ENCODE data around the gene TMTC1.
"Not testable (repeated sequence)": the region's sequence is repeated elsewhere in the genome, so short reads cannot be mapped to it uniquely, and the experiment has no call there.

Gene TMTC1

DNA sequence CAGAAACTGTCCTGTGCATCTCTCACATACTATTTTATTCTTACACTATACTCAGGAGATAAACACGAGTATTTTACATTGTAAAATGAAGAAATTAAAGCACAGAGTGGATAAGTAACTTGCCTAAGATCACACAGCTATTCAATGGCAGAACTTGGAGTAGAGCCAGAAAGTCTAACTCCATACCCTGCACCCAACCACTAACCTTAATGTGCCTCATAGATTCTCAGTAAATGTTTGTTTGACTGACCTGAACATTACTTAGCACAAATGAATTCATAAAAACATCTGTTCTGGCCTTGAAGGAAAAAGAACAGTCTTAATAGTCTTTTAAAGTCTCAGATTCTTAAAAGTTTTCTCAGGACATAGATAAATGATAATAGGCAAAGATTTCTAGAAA is 202.8 kb downstream of the TMTC1 start:
- in situ Hi-C loops (cut with MboI; ENCODE audit: low sequenced_read_pairs), result no loop called here

DNA sequence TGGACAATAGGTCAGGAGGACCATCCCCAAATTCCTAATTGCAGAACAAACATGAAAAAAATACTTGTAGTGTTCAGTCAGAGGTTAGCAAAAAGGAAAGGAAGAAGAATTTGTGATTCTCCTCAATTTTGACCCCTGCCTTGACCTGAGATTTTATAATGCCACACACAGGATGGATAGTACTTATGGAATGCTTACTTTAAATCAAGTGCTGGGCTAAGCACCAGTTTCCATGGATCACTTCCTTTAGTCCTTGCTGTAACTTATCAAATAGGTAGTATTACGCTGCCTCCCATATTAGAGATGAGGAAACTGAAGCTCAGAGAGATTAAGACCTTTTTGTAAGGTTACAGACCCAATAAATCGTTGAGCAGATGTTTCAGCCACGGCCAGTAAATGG is 205.0 kb downstream of the TMTC1 start:
- in situ Hi-C loops (cut with MboI; ENCODE audit: low sequenced_read_pairs), result no loop called here

DNA sequence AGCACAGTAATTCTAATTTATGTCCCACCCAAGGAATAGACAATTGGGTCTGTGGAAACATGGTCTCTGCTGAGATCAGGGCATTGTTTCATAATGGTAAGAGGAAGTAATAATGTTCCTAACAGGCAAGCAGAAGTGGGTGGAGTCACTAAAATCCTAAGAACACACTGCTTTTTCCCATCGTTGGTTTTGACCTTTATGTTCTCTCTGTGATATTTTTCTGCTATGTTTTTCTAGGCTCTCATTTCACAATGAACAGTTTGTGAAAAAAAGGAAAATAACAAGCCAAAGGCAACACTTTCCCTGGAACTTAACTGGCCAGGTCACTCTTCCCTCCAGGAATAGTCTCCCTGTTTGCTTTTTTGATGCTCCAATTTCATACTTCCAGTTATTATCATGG is 205.7 kb downstream of the TMTC1 start:
- in situ Hi-C loops (cut with MboI; ENCODE audit: low sequenced_read_pairs), result no loop called here

DNA sequence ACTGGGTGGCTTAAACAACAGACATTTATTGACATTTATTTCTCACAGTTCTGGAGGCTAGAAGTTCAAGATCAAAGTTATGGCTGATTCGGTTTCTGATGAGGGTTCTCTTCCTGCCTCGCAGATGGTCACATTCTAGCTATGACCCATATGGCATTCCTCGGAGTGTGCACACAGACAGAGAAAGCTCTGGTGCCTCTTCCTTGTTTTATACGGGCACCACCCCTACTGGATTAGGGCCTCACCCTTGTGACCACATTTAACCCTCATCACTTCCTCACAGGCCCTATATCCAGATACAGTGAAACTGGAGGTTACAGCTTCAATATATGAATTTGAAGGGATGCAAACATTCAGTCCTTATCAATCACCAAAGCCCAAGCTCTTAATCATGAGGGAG is 209.2 kb downstream of the TMTC1 start:
- in situ Hi-C loops (cut with MboI; ENCODE audit: low sequenced_read_pairs), result no loop called here

DNA sequence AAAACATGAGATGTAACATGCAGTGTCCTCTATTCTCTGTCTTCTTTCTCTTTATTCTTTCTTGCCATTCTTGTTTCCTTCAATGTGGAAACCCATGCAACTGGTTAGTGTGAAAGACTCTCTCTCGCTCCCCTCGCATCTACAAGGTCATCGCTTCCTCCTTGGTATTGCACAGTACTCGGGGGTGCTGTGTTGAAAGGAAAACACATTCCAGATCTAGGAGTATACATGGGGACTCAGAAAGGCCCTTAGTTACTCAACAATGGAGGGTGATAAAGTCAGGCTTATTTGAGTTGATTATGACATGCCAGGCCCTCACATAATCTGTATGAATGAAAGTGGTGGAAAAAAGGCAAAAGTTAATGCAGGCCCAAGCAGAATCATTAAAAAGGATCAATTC is 210.8 kb downstream of the TMTC1 start:
- in situ Hi-C loops (cut with MboI; ENCODE audit: low sequenced_read_pairs), result no loop called here

DNA sequence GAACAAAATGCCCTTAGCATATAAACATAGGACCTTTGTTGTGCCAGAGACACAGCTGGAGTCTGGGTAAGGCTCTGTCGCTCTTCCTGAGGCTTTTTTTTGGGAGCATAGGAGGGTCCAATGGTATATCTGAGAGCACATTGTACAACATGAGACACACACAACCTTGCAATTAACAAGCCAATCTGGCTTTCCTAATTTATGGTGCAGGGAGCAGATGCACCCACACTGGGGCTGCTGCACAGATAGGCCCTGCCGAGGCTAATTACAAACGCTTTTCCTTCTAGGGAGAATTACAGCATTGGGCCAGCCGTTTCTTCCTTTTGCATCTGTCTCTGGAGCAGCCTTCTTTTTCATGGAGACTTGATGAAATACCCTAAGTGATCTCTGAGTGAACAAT is 211.3 kb downstream of the TMTC1 start:
- in situ Hi-C loops (cut with MboI; ENCODE audit: low sequenced_read_pairs), result no loop called here

DNA sequence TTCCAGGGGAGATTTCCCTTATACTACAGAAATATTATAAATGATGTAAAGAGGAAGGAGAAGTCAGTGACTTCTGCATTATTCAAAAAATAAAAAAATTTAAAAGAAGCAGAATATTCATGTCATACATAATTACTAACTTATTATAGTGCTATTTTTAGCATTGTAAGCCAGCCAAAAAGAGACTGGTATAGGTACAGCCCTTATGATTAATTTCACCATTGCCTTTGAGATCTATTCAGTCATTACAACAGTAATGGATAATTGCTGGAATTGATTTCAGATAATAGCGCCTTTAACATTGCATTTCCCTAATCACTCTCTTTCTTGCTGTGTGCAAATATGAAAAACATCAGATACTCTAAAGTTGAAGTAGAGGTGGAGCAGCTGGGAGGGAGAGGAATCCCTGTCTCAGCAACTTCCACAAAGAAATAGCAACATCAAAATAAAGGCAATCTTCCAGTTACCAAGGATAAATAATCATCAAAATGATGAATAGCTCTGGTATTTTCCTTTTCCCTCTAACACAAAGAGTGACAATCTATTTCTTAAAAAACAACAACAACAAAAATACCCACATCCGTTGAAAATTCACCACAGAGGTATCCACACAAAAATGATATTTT is 214.5 kb downstream of the TMTC1 start:
- in situ Hi-C loops (cut with MboI; ENCODE audit: low sequenced_read_pairs), result no loop called here

DNA sequence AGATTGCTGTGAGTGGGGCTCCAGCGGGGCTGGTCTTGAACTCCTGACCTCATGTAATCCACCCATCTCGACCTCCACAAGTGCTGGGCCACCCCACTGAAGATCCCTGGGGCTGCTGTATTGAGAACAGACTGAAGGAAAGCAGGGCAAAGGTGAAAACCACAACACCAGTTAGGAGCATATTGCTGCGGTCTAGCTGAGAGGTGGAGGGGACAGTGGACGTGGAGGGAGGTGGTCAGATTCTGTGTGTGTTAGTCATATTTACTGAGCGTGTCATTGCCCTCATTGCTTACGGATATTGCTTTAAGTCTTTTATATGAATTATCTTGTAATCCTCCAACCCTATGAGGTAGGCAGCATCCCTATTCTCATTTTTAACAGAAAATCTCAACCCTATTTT is 217.3 kb downstream of the TMTC1 start:
- in situ Hi-C loops (cut with MboI; ENCODE audit: low sequenced_read_pairs), result no loop called here

DNA sequence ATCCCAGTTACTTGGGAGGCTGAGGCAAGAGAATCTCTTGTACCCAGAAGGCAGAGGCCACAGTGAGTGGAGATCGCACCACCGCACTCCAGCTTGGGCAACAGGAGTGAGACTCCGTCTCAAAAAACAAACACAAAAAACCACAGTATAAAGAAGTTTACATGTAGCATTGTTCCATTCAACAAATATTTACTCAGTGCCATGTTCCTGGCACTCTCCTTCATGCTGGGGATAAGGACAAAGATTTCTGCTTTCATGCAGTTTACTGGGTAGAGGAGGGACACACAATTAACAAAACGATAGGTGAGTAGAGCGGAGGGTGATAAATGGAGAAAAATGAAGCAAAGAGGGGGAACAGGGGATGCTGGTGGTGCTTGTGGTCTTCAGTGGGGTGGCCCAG is 218.0 kb downstream of the TMTC1 start:
- in situ Hi-C loops (cut with MboI; ENCODE audit: low sequenced_read_pairs), result no loop called here

DNA sequence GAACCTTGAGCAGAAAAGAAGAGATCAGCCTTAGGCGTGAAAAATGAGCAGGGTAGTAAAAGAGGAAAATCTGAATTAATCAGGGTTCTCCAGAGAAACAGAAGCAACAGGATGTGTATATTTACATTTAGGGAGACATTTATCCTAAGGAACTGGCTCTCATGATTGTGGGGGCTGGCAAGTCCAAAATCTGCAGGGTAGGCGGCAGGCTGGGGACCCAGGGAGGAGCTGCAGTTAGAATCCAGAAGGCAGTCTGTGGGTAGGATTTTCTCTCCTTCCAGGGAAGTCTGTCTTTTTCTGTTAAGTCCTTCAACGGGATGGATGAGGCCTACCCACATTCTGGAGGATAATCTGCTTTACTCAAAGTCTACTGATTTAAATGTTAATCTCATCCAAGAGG is 218.8 kb downstream of the TMTC1 start:
- in situ Hi-C loops (cut with MboI; ENCODE audit: low sequenced_read_pairs), result no loop called here

DNA sequence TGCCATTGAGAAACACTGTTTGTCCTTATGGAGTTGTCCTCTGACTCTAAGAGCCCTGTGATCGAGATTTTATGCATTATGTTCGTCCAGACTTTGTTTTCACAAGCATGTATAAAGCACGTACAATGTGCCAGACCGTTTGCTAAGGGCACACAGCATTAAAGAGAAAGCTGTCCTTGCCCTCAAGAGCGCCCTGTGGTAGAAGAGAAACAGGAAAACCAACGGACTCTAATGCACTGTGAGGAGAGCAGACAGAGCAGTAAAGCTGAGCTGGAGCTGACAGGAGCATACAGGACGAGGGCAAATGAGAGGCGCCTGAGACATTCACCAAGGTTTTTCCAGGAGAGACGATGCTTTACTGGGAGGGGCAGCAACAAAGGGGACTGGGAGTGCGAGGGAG is 220.1 kb downstream of the TMTC1 start:
- in situ Hi-C loops (cut with MboI; ENCODE audit: low sequenced_read_pairs), result no loop called here

DNA sequence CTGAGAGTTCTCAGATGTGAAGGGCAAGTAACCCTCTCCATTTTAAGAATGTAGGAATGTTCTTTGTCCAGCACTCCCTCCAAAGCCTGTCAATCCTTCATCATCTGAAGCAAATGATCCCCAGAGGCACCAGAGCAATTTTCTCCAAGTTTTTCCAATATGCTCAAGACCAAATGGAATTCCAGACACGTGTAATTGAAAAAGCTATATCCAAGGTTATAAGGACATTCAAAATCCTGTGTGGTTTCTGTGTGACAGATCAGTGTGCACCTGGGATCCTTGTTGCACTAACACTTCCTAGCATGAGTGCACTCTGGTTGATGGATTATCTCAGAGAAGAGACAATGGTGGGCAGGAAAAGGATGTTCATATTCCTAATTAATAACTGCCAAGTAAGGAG is 220.7 kb downstream of the TMTC1 start:
- in situ Hi-C loops (cut with MboI; ENCODE audit: low sequenced_read_pairs), result no loop called here

DNA sequence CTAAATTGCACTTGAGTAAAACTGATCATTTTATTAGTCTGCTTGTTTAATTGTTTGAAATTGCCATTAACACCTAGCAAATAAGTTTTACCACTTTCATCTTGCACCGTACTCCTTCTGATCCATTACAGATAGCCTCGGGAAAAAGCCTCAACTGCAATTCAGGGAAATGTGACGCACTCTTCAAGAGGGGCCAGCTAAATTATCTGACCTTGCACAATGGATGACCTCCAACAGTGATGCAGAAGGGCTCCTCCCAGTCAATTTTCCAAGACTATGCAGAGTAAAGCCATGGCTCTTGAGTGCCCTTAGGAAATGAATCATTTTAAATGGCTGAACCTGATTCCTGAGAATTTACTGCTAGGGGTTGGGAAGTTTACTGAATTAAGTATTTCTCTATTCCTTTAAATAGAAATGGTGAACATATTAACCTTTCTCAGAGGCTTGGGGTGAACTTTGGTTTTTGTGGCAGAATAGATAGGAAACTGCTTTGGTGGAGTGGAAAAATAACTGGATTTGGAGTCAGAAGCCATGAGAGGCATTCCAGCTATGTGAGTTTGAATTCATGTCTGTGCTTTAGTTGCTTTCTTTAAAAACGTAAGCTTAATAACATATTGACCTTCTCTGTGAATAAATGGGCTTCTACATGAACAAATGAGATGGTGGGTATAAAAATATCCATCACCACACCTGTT is 221.5 kb downstream of the TMTC1 start:
- in situ Hi-C loops (cut with MboI; ENCODE audit: low sequenced_read_pairs), result no loop called here

DNA sequence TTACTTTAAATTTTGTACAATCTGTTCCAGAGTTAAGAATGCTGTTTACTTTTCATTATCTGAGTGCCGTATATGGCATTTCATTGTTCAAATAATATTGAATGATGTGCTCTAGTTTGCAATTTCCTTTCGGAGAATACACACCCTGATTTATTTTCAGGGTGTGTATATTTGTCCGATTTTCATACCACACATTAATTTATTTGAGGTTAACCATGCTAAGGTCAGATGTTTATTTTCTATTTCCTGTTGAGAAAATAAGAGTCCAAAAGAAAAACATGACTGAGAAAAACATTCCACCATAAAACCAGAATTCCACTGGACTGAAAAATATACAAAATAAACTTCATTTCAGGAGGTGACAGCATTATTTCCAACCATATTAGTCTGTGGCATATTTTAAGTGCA is 222.1 kb downstream of the TMTC1 start:
- in situ Hi-C loops (cut with MboI; ENCODE audit: low sequenced_read_pairs), result no loop called here

DNA sequence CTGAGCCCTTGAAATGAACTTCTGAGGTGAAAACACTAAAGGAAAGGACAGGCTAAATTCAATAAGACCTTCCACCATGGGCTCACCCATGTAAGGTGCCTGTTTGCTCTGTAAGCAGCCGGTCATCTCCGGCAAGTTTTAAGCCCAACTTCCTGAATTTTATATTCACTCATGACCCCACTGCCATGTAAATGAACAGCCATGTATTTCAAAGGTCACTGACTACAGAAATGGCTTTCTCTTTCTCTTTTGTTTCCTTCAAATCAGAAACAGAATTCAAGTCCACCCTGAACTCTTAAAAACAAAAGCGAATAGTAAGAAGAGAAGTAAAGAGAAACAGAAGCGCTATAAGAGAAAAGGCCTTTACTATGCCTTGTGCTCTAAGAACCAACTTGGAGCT is 224.5 kb downstream of the TMTC1 start:
- in situ Hi-C loops (cut with MboI; ENCODE audit: low sequenced_read_pairs), result no loop called here

DNA sequence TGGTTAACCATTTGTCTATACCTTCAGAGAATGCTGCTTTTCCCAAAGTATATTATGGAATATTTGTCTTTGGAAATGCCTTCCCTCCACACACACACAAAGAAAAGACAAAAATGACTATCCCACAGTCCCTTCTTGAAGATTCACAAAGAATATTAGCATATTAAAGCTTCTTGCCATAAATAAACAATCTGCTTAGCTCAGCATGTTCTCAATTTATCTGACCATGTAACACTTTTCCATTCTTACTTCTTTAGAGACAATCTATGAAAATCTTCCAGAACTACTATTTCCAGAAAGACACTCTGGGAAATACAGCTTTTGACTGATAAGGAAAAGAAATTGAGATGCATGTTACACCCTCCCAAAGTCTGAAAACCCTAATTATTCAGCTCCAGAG is 227.4 kb downstream of the TMTC1 start:
- in situ Hi-C loops (cut with MboI; ENCODE audit: low sequenced_read_pairs), result no loop called here

DNA sequence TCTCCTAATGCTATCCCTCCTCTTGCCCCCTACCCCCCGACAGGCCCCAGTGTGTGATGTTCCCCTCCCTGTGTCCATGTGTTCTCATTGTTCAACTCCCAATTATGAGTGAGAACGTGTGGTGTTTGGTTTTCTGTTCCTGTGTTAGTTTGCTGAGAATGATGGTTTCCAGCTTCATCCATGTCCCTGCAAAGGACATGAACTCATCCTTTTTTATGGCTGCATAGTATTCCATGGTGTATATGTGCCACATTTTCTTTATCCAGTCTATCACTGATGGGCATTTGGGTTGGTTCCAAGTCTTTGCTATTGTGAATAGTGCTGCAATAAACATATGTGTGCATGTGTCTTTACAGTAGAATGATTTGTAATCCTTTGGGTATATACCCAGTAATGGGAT is 228.3 kb downstream of the TMTC1 start:
- in situ Hi-C loops (cut with MboI; ENCODE audit: low sequenced_read_pairs), result not testable (repeated sequence)

DNA sequence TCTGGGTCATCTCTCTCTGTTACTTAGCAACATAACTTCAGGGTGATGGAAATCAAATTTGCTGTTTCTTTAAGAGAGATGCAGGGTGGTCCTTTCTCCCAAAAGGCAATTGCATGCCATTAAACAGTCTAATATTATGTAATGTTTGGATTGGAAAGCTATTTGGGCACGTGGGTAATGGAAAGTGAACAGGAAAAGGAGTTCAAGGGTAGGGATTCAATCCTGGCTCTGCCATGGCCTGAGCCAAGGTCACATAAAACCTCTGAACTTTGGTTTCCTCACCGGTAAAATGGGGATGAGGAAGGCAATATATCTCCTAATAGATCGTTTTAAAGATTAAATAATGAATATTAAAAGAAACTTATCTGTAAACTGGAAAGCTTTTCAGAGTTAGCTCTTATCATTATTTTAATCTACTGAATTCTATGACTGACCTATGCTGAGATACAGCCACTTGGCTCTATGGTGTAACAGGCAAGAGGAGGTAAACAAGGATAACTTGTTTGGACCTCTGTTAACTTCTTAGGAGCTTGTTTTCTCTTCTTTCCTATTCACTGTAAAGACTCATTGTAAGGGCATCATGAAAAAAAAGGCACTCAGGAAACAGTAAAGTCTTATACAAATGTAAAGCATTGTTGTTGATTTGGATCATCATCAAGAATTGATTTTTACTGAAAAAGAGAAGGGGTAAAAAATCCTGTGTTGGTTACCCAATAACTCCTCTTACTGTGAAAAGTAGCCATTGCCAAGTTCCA is 230.6 kb downstream of the TMTC1 start:
- in situ Hi-C loops (cut with MboI; ENCODE audit: low sequenced_read_pairs), result no loop called here

DNA sequence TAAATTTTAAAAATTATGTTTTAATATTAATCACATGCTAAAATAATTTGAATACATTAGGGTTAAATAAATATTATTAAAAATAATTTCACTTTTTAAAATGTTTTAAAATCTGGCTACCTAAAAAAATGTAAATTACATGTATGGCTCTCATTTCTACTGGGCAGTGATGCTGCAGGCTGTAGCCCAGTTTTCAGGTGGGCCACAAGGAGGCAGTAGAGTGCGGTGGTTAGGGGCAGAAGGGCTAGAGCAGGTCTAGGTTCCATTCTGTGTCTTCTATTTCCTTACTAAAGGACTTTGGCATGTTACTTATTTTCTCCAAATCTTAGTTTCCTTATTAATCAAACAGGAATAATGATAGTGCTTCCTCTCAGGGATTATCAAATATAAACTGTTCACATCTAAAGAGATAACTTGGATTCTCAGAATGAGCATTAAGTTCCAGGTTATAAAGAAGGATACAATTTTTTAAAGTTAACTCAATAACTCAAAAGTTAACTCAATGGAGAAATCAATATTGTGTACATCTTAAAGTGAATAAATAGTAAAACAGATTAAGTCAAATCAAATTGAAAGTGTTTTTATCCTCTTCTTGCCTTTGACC is 231.3 kb downstream of the TMTC1 start:
- in situ Hi-C loops (cut with MboI; ENCODE audit: low sequenced_read_pairs), result no loop called here

DNA sequence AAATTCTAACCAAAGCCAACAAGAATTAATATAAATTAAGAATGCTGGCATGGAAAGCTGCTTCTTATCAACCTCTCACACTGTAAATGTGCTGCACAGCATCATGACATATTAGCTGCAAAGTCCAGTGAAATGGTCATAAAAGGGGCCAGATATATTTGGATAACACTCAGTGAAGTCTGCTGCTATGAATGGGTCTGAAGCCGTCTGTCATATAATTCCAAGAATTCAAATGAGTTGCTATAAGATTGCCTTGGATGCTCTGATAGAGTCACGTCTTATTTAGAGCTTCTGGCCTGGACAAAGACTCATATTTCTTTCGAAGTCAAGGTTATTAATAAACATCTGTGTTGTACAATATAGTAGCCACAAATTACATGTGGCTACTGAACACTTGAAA is 231.9 kb downstream of the TMTC1 start:
- in situ Hi-C loops (cut with MboI; ENCODE audit: low sequenced_read_pairs), result no loop called here

DNA sequence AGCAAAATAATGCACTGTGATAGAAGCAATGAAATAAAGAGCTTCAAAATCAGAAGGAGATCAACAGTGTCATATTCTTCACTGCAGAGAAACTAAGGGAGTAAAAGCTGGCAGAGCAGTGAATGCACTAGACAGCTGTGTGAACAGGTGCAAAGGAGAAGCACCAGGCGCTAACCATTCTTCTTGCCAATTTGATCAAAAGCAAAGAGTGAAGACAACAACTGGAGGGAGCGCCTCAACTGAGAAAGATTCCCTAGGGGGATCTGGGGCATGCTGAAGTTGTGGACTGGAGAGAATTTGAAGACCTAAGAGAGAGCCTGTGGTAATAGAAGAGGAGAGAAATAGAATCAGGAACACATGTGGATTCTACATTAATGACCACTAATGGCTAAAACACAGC is 235.9 kb downstream of the TMTC1 start:
- in situ Hi-C loops (cut with MboI; ENCODE audit: low sequenced_read_pairs), result no loop called here

DNA sequence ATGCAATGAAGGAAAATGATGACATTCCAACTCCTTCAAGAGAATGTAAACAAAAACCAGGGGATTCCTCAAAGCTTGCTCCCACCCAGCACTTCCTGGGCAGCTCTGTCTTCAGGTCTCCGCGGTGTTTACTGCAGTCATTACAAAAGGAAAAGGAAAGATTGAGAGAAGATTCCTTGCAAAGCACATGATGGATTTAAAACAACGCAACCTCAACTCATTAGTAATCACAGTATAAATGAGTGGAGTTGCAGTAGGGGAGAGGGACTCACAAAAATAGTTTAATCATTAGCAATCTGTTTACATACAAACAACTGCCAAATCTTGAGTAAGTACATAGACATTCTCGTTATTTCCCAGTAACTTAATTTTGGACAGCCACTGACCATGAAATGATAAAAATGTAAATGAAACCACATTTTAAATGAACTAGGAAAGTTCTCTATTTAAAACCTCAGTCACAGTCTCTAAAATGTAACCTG is 236.6 kb downstream of the TMTC1 start:
- in situ Hi-C loops (cut with MboI; ENCODE audit: low sequenced_read_pairs), result no loop called here

Measured in hTERT RPE-1 (cell line).